ENCODE measurements around the gene ASTN2. TPM values are rescaled to one million over a fixed set of nuclear protein-coding genes. Genes with fewer than 3 reads are reported as not detected.
A peak's percentile ranks its signal among the peaks of the same experiment; 100 is the strongest.

Gene ASTN2
- total RNA-seq, 1 donor from 2014 or later, result 12.2 TPM

- no peaks in the 10 kb centered on the region for H3K27me3 ChIP-seq (ENCODE audit: control insufficient read depth, insufficient read depth, low read length)
- no peaks in the 10 kb centered on the region for H3K36me3 ChIP-seq (ENCODE audit: control insufficient read depth, insufficient read depth, low read length)
- TF ChIP-seq CTCF (IDR thresholded peaks at IDR 0.05; ENCODE audit: insufficient read depth, low read length, poor library complexity, severe bottlenecking), result no peak
- DNase-seq (ENCODE audit: low read depth), result peak; percentile 47
- H3K4me3 ChIP-seq (ENCODE audit: low read depth, low read length), result peak overlapping the region; percentile 30
These were observed 435.4 kb downstream of the ASTN2 start for GRCh38 chr9:116979456-116979855.

GRCh38 chr9:116978155-116978554, 436.7 kb downstream of the ASTN2 start:
- peak overlapping the region; percentile 20 for H3K4me3 ChIP-seq (ENCODE audit: low read depth, low read length)
- peak; percentile 70 for DNase-seq (ENCODE audit: low read depth)
- TF ChIP-seq CTCF (IDR thresholded peaks at IDR 0.05; ENCODE audit: insufficient read depth, low read length, poor library complexity, severe bottlenecking), result no peak
- no peaks in the 10 kb centered on the region for H3K36me3 ChIP-seq (ENCODE audit: control insufficient read depth, insufficient read depth, low read length)
- H3K27me3 ChIP-seq (ENCODE audit: control insufficient read depth, insufficient read depth, low read length), result no peaks in the 10 kb centered on the region

- Histone ChIP-seq H3K36me3 (ENCODE audit: control insufficient read depth, insufficient read depth, low read length) (no peaks in the 10 kb centered on the region), H3K27me3 (ENCODE audit: control insufficient read depth, insufficient read depth, low read length) (no peaks in the 10 kb centered on the region), H3K4me3 (ENCODE audit: low read depth, low read length) (no peak overlapping the region)
- no peak for TF ChIP-seq CTCF (IDR thresholded peaks at IDR 0.05; ENCODE audit: insufficient read depth, low read length, poor library complexity, severe bottlenecking)
- no peak for DNase-seq (ENCODE audit: low read depth)
These were observed 439.7 kb downstream of the ASTN2 start for GRCh38 chr9:116975126-116975525.

- no peak for TF ChIP-seq CTCF (IDR thresholded peaks at IDR 0.05; ENCODE audit: insufficient read depth, low read length, poor library complexity, severe bottlenecking)
- Histone ChIP-seq H3K36me3 (ENCODE audit: control insufficient read depth, insufficient read depth, low read length) (no peaks in the 10 kb centered on the region), H3K4me3 (ENCODE audit: low read depth, low read length) (no peak overlapping the region), H3K27me3 (ENCODE audit: control insufficient read depth, insufficient read depth, low read length) (no peaks in the 10 kb centered on the region)
- DNase-seq (ENCODE audit: low read depth), result no peak
These were observed 448.7 kb downstream of the ASTN2 start for GRCh38 chr9:116966199-116966598.

GRCh38 chr9:116964258-116964657, 450.6 kb downstream of the ASTN2 start:
- Histone ChIP-seq H3K4me3 (ENCODE audit: low read depth, low read length) (no peak overlapping the region), H3K27me3 (ENCODE audit: control insufficient read depth, insufficient read depth, low read length) (no peaks in the 10 kb centered on the region), H3K36me3 (ENCODE audit: control insufficient read depth, insufficient read depth, low read length) (no peaks in the 10 kb centered on the region)
- DNase-seq (ENCODE audit: low read depth), result no peak
- TF ChIP-seq CTCF (IDR thresholded peaks at IDR 0.05; ENCODE audit: insufficient read depth, low read length, poor library complexity, severe bottlenecking), result no peak

GRCh38 chr9:116959809-116960208, 455.0 kb downstream of the ASTN2 start:
- Histone ChIP-seq H3K36me3 (ENCODE audit: control insufficient read depth, insufficient read depth, low read length) (no peaks in the 10 kb centered on the region), H3K27me3 (ENCODE audit: control insufficient read depth, insufficient read depth, low read length) (no peaks in the 10 kb centered on the region), H3K4me3 (ENCODE audit: low read depth, low read length) (no peak overlapping the region)
- TF ChIP-seq CTCF (IDR thresholded peaks at IDR 0.05; ENCODE audit: insufficient read depth, low read length, poor library complexity, severe bottlenecking), result no peak
- DNase-seq (ENCODE audit: low read depth), result no peak
